NCI-H510A (cell line): Measurements from ENCODE around the gene HSPB7.
A peak's percentile ranks its signal among the peaks of the same experiment; 100 is the strongest.

Experiments
- DNase-seq: peaks from one replicate; lab custom pipeline; 2025; lab: John Stamatoyannopoulos, UW

Gene HSPB7

DNA sequence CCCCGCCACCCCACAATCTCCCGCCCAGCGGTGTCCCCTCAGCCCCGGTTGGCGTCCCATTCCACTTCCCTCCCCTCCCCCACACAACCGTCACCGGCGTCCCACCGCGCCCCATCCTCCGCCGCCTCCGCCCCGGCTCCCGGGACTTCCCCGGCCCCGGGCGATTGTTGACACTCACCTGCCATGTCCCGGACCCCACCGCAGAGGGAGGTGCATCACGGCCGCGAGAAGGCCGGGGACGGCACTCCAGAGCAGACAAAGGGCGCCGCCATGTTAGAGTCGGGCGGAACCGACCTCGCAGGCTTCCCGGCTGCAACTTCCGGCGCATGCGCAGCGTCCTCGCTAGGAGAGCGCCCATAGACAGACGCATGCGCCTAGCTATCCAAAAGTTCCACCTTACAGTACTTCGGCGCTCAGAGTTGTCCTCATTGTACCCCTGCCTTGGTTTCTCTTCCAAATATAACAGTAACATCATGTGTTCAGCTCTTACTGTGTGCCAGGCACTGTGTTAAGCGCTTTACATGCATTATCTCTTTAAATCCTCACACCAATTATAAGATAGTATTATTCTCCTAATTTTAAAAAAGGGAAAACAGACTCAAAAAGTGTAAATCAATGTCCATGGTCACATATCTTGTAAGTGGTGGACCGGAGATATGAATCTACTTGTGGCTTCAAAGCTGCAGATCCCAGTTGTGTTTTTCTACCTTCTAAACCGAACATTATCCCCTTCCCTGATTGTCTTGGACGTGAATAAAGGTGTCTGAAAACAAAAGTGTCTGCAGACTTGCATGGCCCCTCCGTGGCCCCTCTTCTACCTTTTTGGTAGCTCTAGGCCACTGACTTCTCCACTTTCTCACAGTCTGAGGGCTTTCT, 41.8 kb downstream of the HSPB7 start, which contains the start of gene ZBTB17:
ZBTB17 (minus strand) TSS at position 297 of the 876 bp plus-strand sequence. CDS start 27,606 bp downstream, outside the sequence.
- DNase-seq = peak; percentile 98

DNA sequence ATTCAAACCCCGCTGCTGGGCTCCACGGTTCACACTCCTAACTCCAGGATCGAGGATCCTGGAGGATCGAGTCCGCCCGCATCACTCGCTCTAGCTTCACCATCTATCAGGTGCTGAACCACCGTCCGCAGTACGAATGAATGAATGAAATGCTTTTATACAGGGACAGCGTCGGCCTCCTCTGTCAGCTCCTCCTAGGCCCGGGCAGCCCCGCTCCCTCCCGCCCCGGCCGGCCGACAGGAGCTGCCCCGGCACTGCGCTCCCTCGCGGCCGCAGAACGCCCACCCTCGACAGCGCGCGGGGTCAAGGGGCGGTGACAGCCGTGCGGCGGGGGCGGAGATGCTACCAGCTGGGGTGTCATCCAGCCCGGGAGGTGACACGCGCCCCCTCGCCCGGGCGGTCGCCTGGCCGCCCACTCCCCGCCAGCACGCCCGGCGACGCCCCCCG, 42.5 kb downstream of the HSPB7 start:
- DNase-seq = peak; percentile 65

GRCh38 chr1:15974855-15975254, 43.0 kb downstream of the HSPB7 start:
- DNase-seq = no peak

GRCh38 chr1:15973772-15974171, 44.1 kb downstream of the HSPB7 start:
- no peak for DNase-seq

DNA sequence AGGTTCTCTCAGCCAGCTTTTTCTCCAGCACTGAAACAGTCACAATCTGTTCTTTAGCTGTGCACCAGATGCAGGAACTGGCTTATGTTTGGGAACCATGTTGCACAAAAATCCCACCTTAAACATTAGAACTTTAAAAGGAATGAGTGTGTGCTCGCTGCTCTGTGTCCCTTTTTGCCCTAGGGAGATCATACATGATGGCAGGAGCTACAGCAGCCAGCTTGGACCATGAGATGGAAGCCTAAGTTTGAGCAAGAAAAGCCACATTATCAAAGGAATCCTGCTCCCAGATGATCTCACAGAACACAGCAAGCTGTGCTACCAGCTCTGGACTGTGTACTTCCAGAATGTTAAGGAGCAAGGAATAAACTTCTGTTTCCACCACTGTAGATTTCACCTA, 45.4 kb downstream of the HSPB7 start:
- DNase-seq = no peak

DNA sequence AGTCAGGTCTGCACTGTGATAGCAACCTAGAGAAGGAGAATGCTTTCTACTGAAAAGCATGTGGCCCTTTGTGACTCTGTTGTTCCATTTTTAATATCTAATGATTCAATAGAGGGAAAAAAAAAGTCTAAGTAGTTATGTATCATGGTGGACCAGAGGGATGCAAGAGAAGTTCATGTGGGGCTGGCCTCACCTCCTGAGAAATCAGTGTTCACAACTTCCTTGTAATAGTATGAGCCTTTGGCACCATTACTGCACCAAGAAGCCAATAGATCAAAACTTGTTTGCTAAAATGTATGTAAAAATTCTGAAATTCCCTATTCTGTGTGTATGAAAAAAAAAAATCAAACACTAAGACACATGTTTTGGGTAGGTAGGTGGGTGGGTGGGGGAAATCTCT, 46.9 kb downstream of the HSPB7 start:
- no peak for DNase-seq

DNA sequence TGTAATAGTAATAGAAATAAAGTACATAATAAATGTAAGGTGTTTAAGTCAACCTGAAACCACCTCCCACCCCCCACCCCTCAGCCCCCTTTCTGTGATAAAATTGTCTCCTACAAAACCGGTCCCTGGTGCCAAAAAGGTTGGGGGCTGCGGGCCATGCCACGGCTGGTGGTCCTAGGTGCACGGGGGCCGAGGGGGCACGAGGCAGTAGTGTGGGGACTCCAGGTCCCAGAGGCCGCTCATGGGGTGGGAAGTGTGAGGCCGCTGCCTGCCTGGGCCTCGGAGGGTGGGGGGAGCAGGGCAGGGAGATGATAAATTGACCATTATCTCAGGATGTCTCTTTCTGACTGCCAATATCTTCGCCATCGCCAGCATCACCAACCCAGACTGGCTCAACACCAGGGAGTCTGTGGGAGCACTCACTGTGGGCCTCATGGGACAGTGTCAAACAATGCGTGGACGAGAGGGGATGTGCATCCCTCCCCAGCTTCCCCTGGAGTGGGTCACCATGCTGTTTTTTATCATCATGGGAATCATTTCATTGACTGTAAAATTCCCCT, 48.4 kb downstream of the HSPB7 start:
- no peak for DNase-seq

GRCh38 chr1:15968172-15968571, 49.7 kb downstream of the HSPB7 start:
- DNase-seq = no peak

DNA sequence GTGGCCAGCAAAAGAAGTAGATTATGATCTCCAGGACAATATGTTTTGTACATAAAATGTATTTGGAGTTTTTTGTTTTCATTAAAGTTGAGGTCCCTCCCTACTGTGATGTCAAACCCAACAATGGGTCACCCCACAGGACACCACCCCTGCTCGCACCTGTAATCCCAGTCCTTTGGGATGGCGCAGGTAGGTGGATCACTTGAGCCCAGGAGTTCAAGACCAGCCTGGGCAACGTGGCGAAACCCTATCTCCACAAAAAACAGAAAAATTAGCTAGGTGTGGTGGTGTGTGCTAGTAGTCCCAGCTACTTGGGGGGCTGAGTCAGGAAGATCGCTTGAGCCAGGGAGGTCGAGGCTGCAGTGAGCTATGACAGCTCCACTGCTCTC, 50.9 kb downstream of the HSPB7 start:
- DNase-seq = no peak

DNA sequence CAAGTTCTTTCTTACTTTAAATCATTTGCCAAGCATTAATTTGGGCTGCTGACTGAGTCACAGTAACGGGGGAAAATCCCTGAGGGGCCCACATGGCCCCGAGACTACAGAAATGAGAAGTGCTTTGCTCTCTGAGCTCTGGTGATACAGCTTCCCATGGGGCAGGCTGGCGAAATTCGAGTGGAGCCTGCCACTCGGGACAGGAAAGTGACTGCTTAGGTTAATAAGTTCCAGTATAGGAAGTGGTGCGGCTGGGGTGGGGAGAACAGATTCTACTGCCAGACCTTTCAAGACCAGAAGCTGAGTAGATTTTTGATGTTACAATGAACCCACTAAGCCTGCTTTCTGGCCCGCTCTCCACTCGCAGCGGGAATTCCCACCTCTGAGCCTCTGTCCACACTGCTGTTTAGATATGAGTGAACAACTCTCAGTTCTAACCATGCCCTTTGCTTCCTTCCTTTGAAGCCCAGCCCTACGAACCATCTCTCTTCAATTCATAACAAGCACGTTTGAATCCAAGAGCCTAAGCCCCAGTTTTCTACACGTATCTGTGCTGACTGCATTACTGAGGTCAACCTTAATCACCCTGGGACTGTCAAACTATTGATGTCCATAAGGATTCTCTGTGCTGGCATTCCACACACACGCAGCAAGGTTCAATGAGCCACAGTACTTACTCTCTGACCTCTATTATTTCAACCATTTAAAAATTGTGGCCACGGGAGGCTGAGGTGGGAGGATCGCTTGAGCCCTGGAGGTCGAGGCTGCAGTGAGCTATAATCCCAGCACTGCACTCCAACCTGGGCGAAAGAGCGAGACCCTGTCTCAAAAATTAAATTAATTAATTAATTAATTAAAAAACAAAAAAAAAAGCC, 51.5 kb downstream of the HSPB7 start:
- no peak for DNase-seq

- DNase-seq = no peak
Measured at GRCh38 chr1:15965228-15965767, 52.5 kb downstream of the HSPB7 start.
